Kidney (tissue), 14 donors: Measurements from ENCODE around the gene SEMA3C. TPM values are rescaled to one million over a fixed set of nuclear protein-coding genes. Genes with fewer than 3 reads are reported as not detected.

Experiments
- DNase-seq, 5 donors: peaks; one replicate each; pipeline ENCODE4 v3.0.0-alpha.2; 2013 to 2020
- FAIRE-seq: peaks from 2 replicates; lab custom pipeline; 2012; peaks lifted over from hg19 to GRCh38; lab: Jason Lieb, UNC
- H3K27ac ChIP-seq, 2 donors: one replicate each; pipeline ENCODE4 v1.7.0; 2013; ENCODE audit warnings: low read depth in 2 of 2, low read length in 2 of 2, inconsistent platforms in 1 of 2
- H3K27me3 ChIP-seq: one replicate; pipeline ENCODE4 v1.7.1; 2013; ENCODE audit warnings: low read length, inconsistent platforms; ENCODE audit not compliant: control insufficient read depth, insufficient read depth
- H3K36me3 ChIP-seq, 3 donors: one replicate each; pipeline versions ENCODE4 v1.7.0 to v1.7.1; 2013; ENCODE audit warnings: low read length in 3 of 3, control low read depth in 1 of 3, inconsistent platforms in 1 of 3; ENCODE audit not compliant: insufficient read depth in 3 of 3, control insufficient read depth in 2 of 3
- H3K4me1 ChIP-seq, 3 donors: one replicate each; pipeline versions ENCODE4 v1.7.0 to v1.7.1; 2013; ENCODE audit warnings: low read length in 3 of 3, inconsistent platforms in 1 of 3, low read depth in 1 of 3; ENCODE audit not compliant: control insufficient read depth in 2 of 3, insufficient read depth in 2 of 3
- H3K4me3 ChIP-seq, 3 donors: one replicate each; pipeline versions ENCODE4 v1.7.0 to v1.8.1; 2013; ENCODE audit warnings: low read length in 3 of 3, control low read depth in 1 of 3, inconsistent platforms in 1 of 3
- H3K9ac ChIP-seq, 3 donors: one replicate each; pipeline versions ENCODE4 v1.7.0 to v1.7.1; 2013; ENCODE audit warnings: low read length in 3 of 3, control low read depth in 1 of 3, inconsistent platforms in 1 of 3
- H3K9me3 ChIP-seq, 3 donors: one replicate each; pipeline versions ENCODE4 v1.7.0 to v1.7.1; 2013; ENCODE audit warnings: low read length in 3 of 3, control low read depth in 1 of 3, inconsistent platforms in 1 of 3; ENCODE audit not compliant: control insufficient read depth in 2 of 3, insufficient read depth in 1 of 3
- intact Hi-C: fragments of 100-400 bp; cut with DNase I; formaldehyde crosslinking; loops from one replicate; pipeline ENCODE4 v1.11.1; 2022
- polyA plus RNA-seq: library from polyadenylated mRNA; stranded (reverse); fragments of 350-450 nt; fragmentation: Illumina TruSeq; extraction: RNeasy Lipid Tissue Mini Kit (QIAGEN cat#74804); gene quantifications from one replicate; pipeline ENCODE4 v1.2.3, GENCODE V29; 2014; ENCODE audit warnings: low read depth, low replicate concordance; ENCODE audit not compliant: insufficient read depth
- total RNA-seq: library from RNA; stranded (reverse); fragmentation: NEBNext Ultra II Directional; extraction: Animal tissue kit (Norgen Biotek cat#: 25700); gene quantifications from one replicate; pipeline ENCODE4 v1.2.1, GENCODE V29; 2021
- TF ChIP-seq, protein P1 (sequence below): IDR thresholded peaks from 3 replicates; pipeline ENCODE4 v1.5.1; 2012; ENCODE audit warnings: mild to moderate bottlenecking, moderate library complexity, borderline replicate concordance; ENCODE audit not compliant: insufficient read depth; ENCODE audit errors: extremely low read depth
- donor health status: control.
- donor health status: control.
- donor health status: control.
- donor health status: control.
- donor health status: control.
- donor health status: DM: yes; HTN: yes; CAD: no.
- donor health status: Normal renal cell carcinoma (clear cell type).

The SEMA3C gene
- total and polyA plus RNA-seq, 2 donors from 2014 or later: 3.9 to 17.2 TPM

- peak in 3 of 5 donors; percentile 59 to 83 (median 79) for DNase-seq
- no peak for FAIRE-seq
- no peaks in the 10 kb centered on the region for H3K9me3 ChIP-seq
- H3K27me3 ChIP-seq: no peaks in the 10 kb centered on the region
- TF ChIP-seq, protein P1, sequence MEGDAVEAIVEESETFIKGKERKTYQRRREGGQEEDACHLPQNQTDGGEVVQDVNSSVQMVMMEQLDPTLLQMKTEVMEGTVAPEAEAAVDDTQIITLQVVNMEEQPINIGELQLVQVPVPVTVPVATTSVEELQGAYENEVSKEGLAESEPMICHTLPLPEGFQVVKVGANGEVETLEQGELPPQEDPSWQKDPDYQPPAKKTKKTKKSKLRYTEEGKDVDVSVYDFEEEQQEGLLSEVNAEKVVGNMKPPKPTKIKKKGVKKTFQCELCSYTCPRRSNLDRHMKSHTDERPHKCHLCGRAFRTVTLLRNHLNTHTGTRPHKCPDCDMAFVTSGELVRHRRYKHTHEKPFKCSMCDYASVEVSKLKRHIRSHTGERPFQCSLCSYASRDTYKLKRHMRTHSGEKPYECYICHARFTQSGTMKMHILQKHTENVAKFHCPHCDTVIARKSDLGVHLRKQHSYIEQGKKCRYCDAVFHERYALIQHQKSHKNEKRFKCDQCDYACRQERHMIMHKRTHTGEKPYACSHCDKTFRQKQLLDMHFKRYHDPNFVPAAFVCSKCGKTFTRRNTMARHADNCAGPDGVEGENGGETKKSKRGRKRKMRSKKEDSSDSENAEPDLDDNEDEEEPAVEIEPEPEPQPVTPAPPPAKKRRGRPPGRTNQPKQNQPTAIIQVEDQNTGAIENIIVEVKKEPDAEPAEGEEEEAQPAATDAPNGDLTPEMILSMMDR: no peak
- H3K27ac ChIP-seq: no peak overlapping the region
- no peaks in the 10 kb centered on the region for H3K36me3 ChIP-seq
- peaks cover 0 to 2% (median 0%) of the 10 kb centered on the region in 3 donors for H3K4me1 ChIP-seq
- no peak overlapping the region for H3K4me3 ChIP-seq
- no peak overlapping the region for H3K9ac ChIP-seq
- intact Hi-C loops: no loop called here
Observed at GRCh38 chr7:80922253-80923049, 3.6 kb upstream of the SEMA3C start.

DNA sequence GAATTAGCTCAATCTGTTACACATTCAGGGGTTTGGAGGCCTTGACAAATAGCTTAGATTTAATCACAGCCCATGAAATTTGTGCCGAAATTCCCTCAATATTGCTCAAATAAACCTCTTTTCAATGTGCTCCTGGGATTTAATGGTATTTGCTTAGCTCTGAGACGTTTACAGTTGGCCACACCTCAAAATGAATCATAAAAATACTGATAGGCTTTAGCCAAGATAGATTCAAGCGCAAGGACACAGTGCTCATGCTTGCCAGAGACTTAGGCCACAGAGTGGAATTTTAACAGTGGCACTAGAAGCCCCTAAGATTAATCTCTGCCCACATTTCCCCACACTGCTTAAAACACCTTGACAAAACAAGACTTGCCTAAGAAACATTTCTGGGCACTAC is 2.3 kb upstream of the SEMA3C start:
- Histone ChIP-seq H3K9me3 (no peaks in the 10 kb centered on the region), H3K36me3 (no peaks in the 10 kb centered on the region), H3K4me1 (peaks cover 0 to 2% (median 0%) of the 10 kb centered on the region in 3 donors), H3K9ac (no peak overlapping the region), H3K27ac (no peak overlapping the region), H3K27me3 (no peaks in the 10 kb centered on the region), H3K4me3 (no peak overlapping the region)
- intact Hi-C loops: no loop called here
- DNase-seq (no peak), FAIRE-seq (no peak)
- TF ChIP-seq, protein P1: no peak

DNA sequence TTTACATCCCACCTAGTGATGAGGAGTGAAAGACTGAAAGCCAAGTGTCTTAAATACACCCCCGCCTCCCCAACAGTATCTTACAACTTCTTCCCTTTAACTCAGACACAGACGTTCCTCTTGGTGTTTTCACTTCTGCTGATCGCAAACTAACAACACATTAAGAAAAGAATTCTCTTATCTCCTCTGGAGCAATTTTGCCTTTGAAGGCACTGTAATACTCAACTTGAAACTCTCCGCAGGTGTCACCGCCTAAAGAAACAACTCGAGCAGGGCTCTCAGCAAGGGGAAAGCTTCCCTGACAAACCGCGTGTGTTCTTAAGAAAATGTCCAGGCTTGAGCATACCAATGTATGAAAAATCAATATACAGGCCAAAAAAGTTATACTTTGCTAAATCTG is 452 bp downstream of the SEMA3C start:
- H3K9ac ChIP-seq: peak overlapping the region; percentile 43 to 85 (median 46)
- peaks cover 0 to 2% (median 0%) of the 10 kb centered on the region in 3 donors for H3K4me1 ChIP-seq
- H3K27ac ChIP-seq: peak overlapping the region in 1 of 2 donors; percentile 48
- FAIRE-seq (no peak), DNase-seq (peak in 1 of 5 donors; percentile 51)
- H3K4me3 ChIP-seq: peak overlapping the region; percentile 60 to 85 (median 74)
- intact Hi-C loops: no loop called here
- no peaks in the 10 kb centered on the region for H3K9me3 ChIP-seq
- TF ChIP-seq, protein P1: no peak
- H3K36me3 ChIP-seq: no peaks in the 10 kb centered on the region
- H3K27me3 ChIP-seq: no peaks in the 10 kb centered on the region
